ENCODE measurements around the gene MYCBP2. TPM values are rescaled to one million over a fixed set of nuclear protein-coding genes. Genes with fewer than 3 reads are reported as not detected.

Gene MYCBP2
- polyA plus RNA-seq, 1 of the 3 experiments (the other 2 are of a cell fraction), result 18.5 TPM

- Histone ChIP-seq H3K9me2 (no peaks in the 10 kb centered on the region), H3K9me3 (no peaks in the 10 kb centered on the region), H3K27ac (ENCODE audit: low read depth in 2 of 2, low read length in 1 of 2) (peak overlapping the region in 1 of 2 experiments; percentile 2; a peak in 2 of 4 replicates), H4K20me1 (ENCODE audit: insufficient read depth) (no peaks in the 10 kb centered on the region), H3K27me3 (ENCODE audit: insufficient read depth) (no peaks in the 10 kb centered on the region), H3K9ac (no peak overlapping the region), H3K36me3 (replicated peaks in 1 of 2; ENCODE audit: control insufficient read depth in 1 of 2, insufficient read depth in 2 of 2, low read length in 1 of 2) (peaks cover 2 to 12% of the 10 kb centered on the region in 2 experiments), H3K4me3 (ENCODE audit: low read depth in 2 of 2, low read length in 1 of 2) (no peak overlapping the region), H3F3A (replicated peaks; ENCODE audit: insufficient read depth) (peaks cover 7% of the 10 kb centered on the region), H3K4me2 (peak overlapping the region; percentile 22; the same call in 1 of the 2 replicates), H2AFZ (ENCODE audit: low read depth) (no peak overlapping the region), H3K79me2 (ENCODE audit: insufficient read depth) (peaks cover 58% of the 10 kb centered on the region), H3K4me1 (ENCODE audit: control insufficient read depth in 1 of 2, insufficient read depth in 2 of 2, low read depth in 1 of 2, low read length in 1 of 2) (peaks cover 3 to 14% of the 10 kb centered on the region in 2 experiments; a peak in 3 of 4 replicates)
- no peak for DNase-seq
- CTCF ChIA-PET, result no interaction called here
- 77% methylated on average over 1 of the region's 1 CpG for WGBS (ENCODE audit: low lambda C conversion rate)
- no peak for TF ChIP-seq SMC3 (IDR thresholded peaks at IDR 0.05; ENCODE audit: low read depth, low read length)
- TF ChIP-seq FOSL2 (IDR thresholded peaks at IDR 0.05; ENCODE audit: borderline replicate concordance, low read depth), result no peak
- TF ChIP-seq REST (IDR thresholded peaks at IDR 0.05; ENCODE audit: low read depth, low read length), result no peak
- no peak for TF ChIP-seq YY1 (IDR thresholded peaks at IDR 0.05; ENCODE audit: low read depth)
- no peak for TF ChIP-seq USF1 (IDR thresholded peaks at IDR 0.05; ENCODE audit: borderline replicate concordance, low read depth)
- no peak for TF ChIP-seq TEAD4 (IDR thresholded peaks at IDR 0.05; ENCODE audit: borderline replicate concordance, insufficient read depth)
- POLR2A ChIA-PET, result interaction anchor here (0.8 kb wide), 1 partner anchor 27 kb away, joined by 3 read pairs; the partner anchor contains the start of gene MYCBP2
Measured at GRCh38 chr13:77299587-77299986, 27.3 kb downstream of the MYCBP2 start.

GRCh38 chr13:77298426-77298825 lies 28.5 kb downstream of the MYCBP2 start:
- H3K27me3 ChIP-seq (ENCODE audit: insufficient read depth), result no peaks in the 10 kb centered on the region
- 97% methylated on average over 3 of the region's 3 CpGs for WGBS (ENCODE audit: low lambda C conversion rate)

More at GRCh38 chr13:77298426-77298825, 28.5 kb downstream of the MYCBP2 start:
- no peak overlapping the region for H2AFZ ChIP-seq (ENCODE audit: low read depth)
- CTCF ChIA-PET, result interaction anchor here (1.2 to 1.6 kb wide), 2 partner anchors 27 to 180 kb away, joined by 3 to 5 read pairs; no protein-coding TSS in a partner anchor
- peaks cover 48% of the 10 kb centered on the region for H3K79me2 ChIP-seq (ENCODE audit: insufficient read depth)
- peaks cover 8 to 11% of the 10 kb centered on the region in 2 experiments for H3K36me3 ChIP-seq (replicated peaks in 1 of 2; ENCODE audit: control insufficient read depth in 1 of 2, insufficient read depth in 2 of 2, low read length in 1 of 2)
- peaks cover 3 to 14% of the 10 kb centered on the region in 2 experiments; a peak in 3 of 4 replicates for H3K4me1 ChIP-seq (ENCODE audit: control insufficient read depth in 1 of 2, insufficient read depth in 2 of 2, low read depth in 1 of 2, low read length in 1 of 2)
- POLR2A ChIA-PET, result interaction anchor here (0.5 kb wide), 1 partner anchor 11 kb away, joined by 3 read pairs; no protein-coding TSS in a partner anchor
- H4K20me1 ChIP-seq (ENCODE audit: insufficient read depth), result no peaks in the 10 kb centered on the region
- H3K9me3 ChIP-seq, result no peaks in the 10 kb centered on the region
- no peak for TF ChIP-seq IRF3 (IDR thresholded peaks at IDR 0.05; ENCODE audit: low read depth, low read length)
- TF ChIP-seq NRF1 (IDR thresholded peaks at IDR 0.05; ENCODE audit: low read depth, low read length), result no peak
- no peak overlapping the region for H3K9ac ChIP-seq
- H3K27ac ChIP-seq (ENCODE audit: low read depth in 2 of 2, low read length in 1 of 2), result no peak overlapping the region
- peaks cover 7% of the 10 kb centered on the region for H3F3A ChIP-seq (replicated peaks; ENCODE audit: insufficient read depth)
- DNase-seq, result no peak
- no peak overlapping the region for H3K4me3 ChIP-seq (ENCODE audit: low read depth in 2 of 2, low read length in 1 of 2)
- no peaks in the 10 kb centered on the region for H3K9me2 ChIP-seq
- H3K4me2 ChIP-seq, result no peak overlapping the region
